ACC112 (cell line): ENCODE results near the gene TAPT1.

Source experiments
- H2AFZ ChIP-seq: fragments of 200-600 bp; sonication (generic); one replicate; pipeline ENCODE4 v1.6.0; 2017; ENCODE audit warnings: antibody characterized with exemption, low read length; ENCODE audit not compliant: unreplicated experiment
- H3K27ac ChIP-seq: fragments of 200-600 bp; sonication (generic); 2 replicates; pipeline ENCODE4 v1.5.1; 2014; ENCODE audit warnings: low read depth, mild to moderate bottlenecking, antibody characterized with exemption, low read length, moderate library complexity
- H3K27me3 ChIP-seq: fragments of 200-600 bp; sonication (generic); 2 replicates; pipeline ENCODE4 v1.6.1; 2014; ENCODE audit warnings: mild to moderate bottlenecking, antibody characterized with exemption, low read length, moderate library complexity, mixed read lengths; ENCODE audit not compliant: insufficient read depth
- H3K36me3 ChIP-seq: fragments of 200-600 bp; sonication (generic); 2 replicates; pipeline ENCODE4 v1.6.1; 2016; ENCODE audit warnings: mild to moderate bottlenecking, antibody characterized with exemption, low read length, moderate library complexity, mixed read lengths; ENCODE audit not compliant: insufficient read depth
- H3K4me1 ChIP-seq: fragments of 200-600 bp; sonication (generic); one replicate; pipeline ENCODE4 v1.6.1; 2016; ENCODE audit warnings: low read length, mixed read lengths; ENCODE audit not compliant: insufficient read depth, unreplicated experiment, control insufficient read depth
- H3K4me3 ChIP-seq: fragments of 200-600 bp; sonication (generic); 2 replicates; pipeline ENCODE4 v1.5.1; 2014; ENCODE audit warnings: mild to moderate bottlenecking, low read depth, low read length
- H3K79me2 ChIP-seq: fragments of 200-600 bp; sonication (generic); one replicate; pipeline ENCODE4 v1.6.0; 2016; ENCODE audit warnings: low read length; ENCODE audit not compliant: control insufficient read depth, unreplicated experiment, insufficient read depth

The TAPT1 gene

DNA sequence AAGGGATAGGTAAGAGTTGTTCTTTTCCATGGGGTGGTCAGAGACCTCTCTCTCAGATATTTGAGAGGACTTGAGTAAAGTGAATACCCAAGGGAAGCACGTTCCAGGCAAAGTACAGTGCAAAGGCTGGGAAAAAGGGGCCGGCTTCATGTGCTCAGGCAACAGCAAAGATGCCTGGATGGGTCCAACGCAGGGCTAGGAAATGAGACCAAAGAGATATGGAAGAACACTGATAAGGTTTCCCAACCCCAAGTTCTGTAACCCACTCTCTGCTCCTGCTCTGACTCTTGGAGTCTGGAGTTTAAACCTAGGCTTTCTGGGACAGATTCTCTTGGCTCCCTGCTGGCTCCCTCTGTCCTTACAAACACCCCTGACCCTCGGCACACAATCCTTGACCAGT is 106.3 kb downstream of the TAPT1 start:
- Histone ChIP-seq H3K36me3 (no peaks in the 10 kb centered on the region), H2AFZ (no peak overlapping the region), H3K79me2 (no peaks in the 10 kb centered on the region), H3K27ac (no peak overlapping the region), H3K27me3 (peaks cover 98% of the 10 kb centered on the region), H3K4me3 (no peak overlapping the region), H3K4me1 (no peaks in the 10 kb centered on the region)

DNA sequence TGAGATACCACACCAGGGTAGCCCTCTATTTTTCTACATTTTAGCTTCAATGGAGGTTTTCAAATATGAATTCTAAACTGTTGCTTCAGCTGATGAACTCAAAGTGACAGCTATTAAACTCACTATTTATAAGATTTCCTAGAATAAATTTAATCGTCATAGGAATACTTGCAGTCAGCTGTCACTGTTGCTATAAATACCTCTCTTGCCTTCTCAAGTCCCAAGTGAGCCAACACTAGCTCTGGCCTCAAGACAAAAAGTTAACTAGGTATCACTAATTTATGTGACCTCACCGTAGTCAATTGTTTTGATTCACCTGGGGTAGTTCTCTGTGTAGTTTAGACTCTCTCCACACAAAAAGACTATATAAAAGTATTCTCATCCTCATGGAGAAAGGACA is 108.2 kb downstream of the TAPT1 start:
- no peak overlapping the region for H3K27ac ChIP-seq
- peaks cover 97% of the 10 kb centered on the region for H3K27me3 ChIP-seq
- H3K4me3 ChIP-seq: no peak overlapping the region
- no peaks in the 10 kb centered on the region for H3K4me1 ChIP-seq
- H3K36me3 ChIP-seq: no peaks in the 10 kb centered on the region
- no peak overlapping the region for H2AFZ ChIP-seq
- no peaks in the 10 kb centered on the region for H3K79me2 ChIP-seq

DNA sequence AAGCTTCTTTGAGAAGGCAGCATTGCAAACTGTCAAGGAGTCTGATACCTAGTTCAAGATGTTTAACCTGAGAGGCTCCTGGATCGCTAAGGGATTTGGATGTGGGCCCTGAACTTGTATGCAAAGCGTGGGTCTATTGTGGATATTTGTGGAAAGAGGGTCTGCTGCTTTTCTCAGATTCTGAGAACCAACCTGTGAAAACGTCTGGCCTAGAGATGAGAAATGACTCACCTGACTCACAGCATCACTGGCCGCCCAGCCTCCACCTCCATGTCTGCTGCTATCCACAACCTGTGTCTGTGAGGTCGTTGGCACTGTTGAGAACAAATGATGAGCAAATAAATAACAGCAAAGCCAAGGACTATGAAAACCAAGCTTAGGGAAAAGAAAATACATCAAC is 109.1 kb downstream of the TAPT1 start:
- no peaks in the 10 kb centered on the region for H3K4me1 ChIP-seq
- no peaks in the 10 kb centered on the region for H3K79me2 ChIP-seq
- no peak overlapping the region for H3K27ac ChIP-seq
- H3K36me3 ChIP-seq: no peaks in the 10 kb centered on the region
- H3K4me3 ChIP-seq: no peak overlapping the region
- H2AFZ ChIP-seq: no peak overlapping the region
- peaks cover 93% of the 10 kb centered on the region for H3K27me3 ChIP-seq

DNA sequence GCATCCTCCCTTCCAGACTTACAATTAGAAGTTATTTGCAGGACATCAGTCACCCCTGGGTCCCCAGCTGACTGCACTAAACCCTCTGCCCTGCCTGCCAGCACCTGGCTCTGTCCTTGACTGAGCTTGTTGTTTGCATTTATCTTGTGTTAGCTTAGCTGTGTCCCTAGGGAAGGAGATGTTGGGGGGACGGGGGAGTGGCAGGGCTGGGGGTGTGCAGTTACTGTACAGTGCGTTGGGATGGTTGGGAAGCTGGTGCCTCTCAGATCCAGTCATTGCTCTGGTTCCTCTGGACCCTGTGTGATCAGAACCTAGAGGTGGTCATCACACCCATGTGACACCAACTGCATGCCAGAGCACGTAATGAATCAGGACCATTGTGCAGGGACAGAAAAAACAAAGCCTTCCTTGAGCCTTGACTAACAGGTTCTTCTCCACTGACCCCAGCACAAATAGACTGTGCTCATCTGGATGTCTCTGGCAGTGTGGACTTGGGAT is 109.7 kb downstream of the TAPT1 start:
- Histone ChIP-seq H3K27ac (no peak overlapping the region), H3K4me3 (no peak overlapping the region), H2AFZ (no peak overlapping the region), H3K4me1 (no peaks in the 10 kb centered on the region), H3K36me3 (no peaks in the 10 kb centered on the region), H3K79me2 (no peaks in the 10 kb centered on the region), H3K27me3 (peaks cover 93% of the 10 kb centered on the region)

DNA sequence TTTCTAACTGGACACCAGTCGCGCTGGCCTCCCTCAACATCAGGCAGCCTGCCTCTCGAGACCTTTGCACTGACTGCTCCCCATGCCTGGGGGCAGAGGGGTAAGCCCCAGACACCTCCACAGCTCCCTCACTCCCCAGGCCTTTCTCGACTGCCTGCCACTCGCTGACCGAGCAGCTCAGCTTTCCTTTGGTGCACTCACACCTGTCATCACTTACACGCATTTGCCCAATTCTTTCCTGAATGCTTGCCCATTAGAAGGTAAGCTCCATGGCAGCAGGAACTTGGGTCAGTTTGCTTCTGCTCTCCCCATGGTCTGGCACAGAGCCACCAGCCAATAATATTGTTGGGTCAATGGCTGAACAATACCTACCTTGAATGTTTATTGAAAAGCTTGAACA is 110.3 kb downstream of the TAPT1 start:
- Histone ChIP-seq H2AFZ (no peak overlapping the region), H3K4me1 (no peaks in the 10 kb centered on the region), H3K27me3 (peaks cover 93% of the 10 kb centered on the region), H3K4me3 (no peak overlapping the region), H3K79me2 (no peaks in the 10 kb centered on the region), H3K36me3 (no peaks in the 10 kb centered on the region), H3K27ac (no peak overlapping the region)

DNA sequence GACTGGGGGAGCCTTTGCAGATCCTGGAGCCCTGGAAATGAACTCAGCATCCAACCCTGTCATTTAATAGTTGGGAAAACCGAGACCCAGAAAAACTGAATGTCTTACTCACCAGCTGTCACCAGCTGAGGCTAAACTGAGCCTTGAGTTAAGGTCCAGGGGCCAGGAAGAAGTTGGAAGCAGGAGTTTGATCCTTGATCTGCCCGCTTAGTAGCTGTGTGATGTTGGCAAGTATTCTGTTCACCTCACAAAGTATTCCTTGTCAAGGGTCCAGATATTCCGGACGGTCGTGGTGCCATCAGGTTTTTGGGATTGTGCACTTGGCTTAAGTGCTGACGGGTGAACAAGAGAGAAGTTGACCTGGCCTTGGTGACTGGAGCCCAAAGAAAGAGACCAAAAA is 111.7 kb downstream of the TAPT1 start:
- Histone ChIP-seq H3K36me3 (no peaks in the 10 kb centered on the region), H3K79me2 (no peaks in the 10 kb centered on the region), H3K4me3 (no peak overlapping the region), H3K27me3 (peaks cover 88% of the 10 kb centered on the region), H3K27ac (no peak overlapping the region), H3K4me1 (no peaks in the 10 kb centered on the region), H2AFZ (no peak overlapping the region)

DNA sequence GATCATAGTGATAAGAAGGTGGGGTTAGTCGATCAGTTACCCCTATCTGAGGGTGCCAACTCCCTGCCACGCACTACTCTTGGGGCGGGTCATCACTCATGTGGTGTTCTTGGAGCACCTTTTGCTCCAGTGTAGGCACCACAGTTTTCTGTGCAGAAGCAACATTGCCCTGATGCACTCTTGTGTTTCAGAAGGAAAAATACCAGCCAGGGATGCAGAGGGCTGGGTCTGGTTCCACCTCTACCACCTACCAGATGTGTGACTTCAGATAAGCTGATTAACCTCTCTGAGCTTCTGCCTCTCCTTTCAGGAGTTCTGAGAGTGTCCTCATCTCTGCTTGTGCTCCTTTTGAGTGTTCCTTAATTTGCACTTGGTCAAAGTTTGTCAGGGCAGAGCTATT is 112.5 kb downstream of the TAPT1 start:
- no peak overlapping the region for H3K4me3 ChIP-seq
- no peaks in the 10 kb centered on the region for H3K79me2 ChIP-seq
- H3K27me3 ChIP-seq: peaks cover 88% of the 10 kb centered on the region
- no peaks in the 10 kb centered on the region for H3K36me3 ChIP-seq
- no peak overlapping the region for H2AFZ ChIP-seq
- no peak overlapping the region for H3K27ac ChIP-seq
- H3K4me1 ChIP-seq: no peaks in the 10 kb centered on the region

DNA sequence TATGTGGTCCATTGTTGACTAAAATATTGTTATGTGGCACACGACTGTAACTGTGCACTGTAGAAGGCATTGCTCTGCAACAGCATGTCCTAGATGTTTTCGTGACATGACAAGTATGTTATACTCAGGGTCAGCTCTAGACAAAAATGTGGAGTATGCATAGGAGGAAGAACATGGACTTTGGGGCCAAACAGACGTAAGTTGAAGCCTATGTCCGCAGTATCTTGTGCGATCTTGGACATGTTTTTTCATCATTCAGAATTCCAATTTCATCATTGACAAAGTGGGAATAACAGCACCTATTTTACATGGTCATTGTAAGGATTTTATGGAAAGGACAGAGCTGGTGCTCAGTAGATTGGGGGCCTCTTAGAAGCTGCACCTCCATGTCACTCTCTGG is 114.7 kb downstream of the TAPT1 start:
- peaks cover 86% of the 10 kb centered on the region for H3K27me3 ChIP-seq
- H3K4me3 ChIP-seq: no peak overlapping the region
- no peaks in the 10 kb centered on the region for H3K4me1 ChIP-seq
- H3K27ac ChIP-seq: no peak overlapping the region
- no peaks in the 10 kb centered on the region for H3K79me2 ChIP-seq
- no peaks in the 10 kb centered on the region for H3K36me3 ChIP-seq
- H2AFZ ChIP-seq: no peak overlapping the region

DNA sequence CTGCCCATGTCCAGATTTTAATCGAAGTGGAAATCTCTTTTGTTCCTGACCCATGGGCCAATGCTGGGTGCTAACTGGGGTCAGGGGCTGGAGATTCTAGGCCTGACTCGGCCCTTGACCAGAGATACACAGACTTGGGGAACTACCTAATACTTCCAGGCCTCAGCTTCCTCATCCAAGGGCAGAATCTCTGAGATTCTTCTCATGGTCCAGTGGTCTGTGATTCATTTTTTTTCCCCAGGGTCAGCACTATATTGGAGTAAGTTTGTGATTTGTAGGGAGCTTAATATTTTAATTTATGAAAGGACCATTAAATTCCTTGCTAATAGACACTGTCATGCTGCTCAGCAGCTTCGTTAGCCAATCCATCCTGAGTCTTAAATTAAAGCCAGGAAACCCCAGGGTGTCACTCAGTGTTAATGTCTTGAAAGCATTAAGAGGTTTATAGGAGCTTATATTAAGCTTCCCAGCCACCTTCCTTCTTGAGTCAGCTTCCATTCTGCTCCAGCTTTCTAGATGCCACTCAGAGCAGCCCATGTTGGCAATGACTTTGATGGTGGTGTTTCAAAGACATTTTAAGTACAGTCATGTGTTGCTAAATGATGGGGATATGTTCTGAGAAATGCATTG is 115.5 kb downstream of the TAPT1 start:
- H3K79me2 ChIP-seq: no peaks in the 10 kb centered on the region
- H3K27ac ChIP-seq: no peak overlapping the region
- H3K27me3 ChIP-seq: peaks cover 86% of the 10 kb centered on the region
- no peak overlapping the region for H2AFZ ChIP-seq
- H3K4me3 ChIP-seq: no peak overlapping the region
- no peaks in the 10 kb centered on the region for H3K36me3 ChIP-seq
- no peaks in the 10 kb centered on the region for H3K4me1 ChIP-seq
